Panc1 (cell line): ENCODE measurements around the gene ZNF319. TPM values are rescaled to one million over a fixed set of nuclear protein-coding genes. Genes with fewer than 3 reads are reported as not detected.

Experiments used
- ATAC-seq: fragments of 200-7000 bp; cut with Tn5 transposase; 2 replicates; pipeline ENCODE4 v1.9.1; 2020; ENCODE audit warnings: mild to moderate bottlenecking, moderate library complexity
- BruUV-seq: library from RNA; stranded (reverse); fragments of 400-500 nt; replicated peaks from 2 replicates; lab custom pipeline; 2021; lab: Mats Ljungman, UMichigan
- CTCF ChIA-PET: fragments of 300-600 bp; sonication (Branson Sonifier 250); formaldehyde crosslinking; loops from one replicate; lab custom pipeline; 2022; ENCODE audit warnings: antibody characterized with exemption; lab: Charles Lee
- POLR2A ChIA-PET: fragments of 300-600 bp; sonication (Branson Sonifier 250); formaldehyde crosslinking; loops from one replicate; lab custom pipeline; 2022; ENCODE audit warnings: antibody characterized with exemption; lab: Charles Lee
- DNase-seq: peaks from one replicate; pipeline ENCODE4 v3.0.0-alpha.2; 2010; ENCODE audit warnings: low read depth, low spot score
- H3K27ac ChIP-seq: 2 replicates; pipeline ENCODE4 v1.5.1; 2011; ENCODE audit warnings: mild to moderate bottlenecking, low read length, inconsistent platforms
- H3K27me3 ChIP-seq: fragments of 200-500 bp; sonication (Bioruptor generic); 2 replicates; pipeline ENCODE4 v1.6.0; 2014; ENCODE audit warnings: low read length, inconsistent platforms; ENCODE audit not compliant: control insufficient read depth, insufficient read depth
- H3K36me3 ChIP-seq: fragments of 200-500 bp; sonication (Bioruptor generic); 2 replicates; pipeline ENCODE4 v1.5.1; 2014; ENCODE audit warnings: inconsistent platforms, mild to moderate bottlenecking, low read length, moderate library complexity; ENCODE audit not compliant: control insufficient read depth, insufficient read depth
- H3K4me1 ChIP-seq: 2 replicates; pipeline ENCODE4 v1.5.1; 2011; ENCODE audit warnings: inconsistent platforms, mild to moderate bottlenecking, low read length, moderate library complexity; ENCODE audit not compliant: control insufficient read depth, insufficient read depth
- H3K4me3 ChIP-seq, 2 experiments: 2 replicates each; pipeline ENCODE4 v1.5.1; 2011 to 2012; ENCODE audit warnings: low read depth in 2 of 2, low read length in 2 of 2, mild to moderate bottlenecking in 2 of 2, inconsistent platforms in 1 of 2, moderate library complexity in 1 of 2
- H3K9me3 ChIP-seq: fragments of 200-500 bp; sonication (Bioruptor generic); 2 replicates; pipeline ENCODE4 v1.5.1; 2014; ENCODE audit warnings: low read depth, mild to moderate bottlenecking, inconsistent platforms, low read length, moderate library complexity; ENCODE audit not compliant: control insufficient read depth, insufficient read depth
- CTCF ChIP-seq: fragments of 450-650 bp; IDR thresholded peaks from 2 replicates; pipeline ENCODE4 v1.5.1; 2017; ENCODE audit warnings: mild to moderate bottlenecking
- POLR2AphosphoS5 ChIP-seq: IDR thresholded peaks from 2 replicates; pipeline ENCODE4 v1.6.1; 2012; ENCODE audit warnings: mild to moderate bottlenecking, low read depth, low read length, moderate library complexity
- REST ChIP-seq, 2 experiments: IDR thresholded peaks; 2 replicates each; pipeline ENCODE4 v1.6.1; 2011 to 2012; ENCODE audit warnings: low read depth in 2 of 2, control low read depth in 1 of 2, low read length in 1 of 2, mild to moderate bottlenecking in 1 of 2, moderate library complexity in 1 of 2; ENCODE audit not compliant: insufficient read depth in 1 of 2
- SIN3A ChIP-seq: IDR thresholded peaks from 2 replicates; pipeline ENCODE4 v1.6.1; 2012; ENCODE audit warnings: low read depth, mild to moderate bottlenecking, low read length, moderate library complexity, borderline replicate concordance; ENCODE audit not compliant: insufficient read depth
- TCF7L2 ChIP-seq: IDR thresholded peaks from 2 replicates; pipeline ENCODE4 v1.6.1; 2011; ENCODE audit warnings: mild to moderate bottlenecking, low read depth, low read length, inconsistent platforms
- in situ Hi-C: cut with HindIII; loops from 2 replicates; pipeline ENCODE4 v1.10.0; 2016; ENCODE audit warnings: low sequenced_read_pairs, low pct_unique_long_range_greater_than_20kb
- intact Hi-C: fragments of 100-400 bp; cut with micrococcal nuclease; formaldehyde crosslinking; loops from one replicate; pipeline ENCODE4 v1.10.0; 2022; ENCODE audit not compliant: unreplicated experiment
- total RNA-seq: library from RNA; stranded (reverse); gene quantifications from one replicate; pipeline ENCODE4 v1.2.1, GENCODE V29; 2021; ENCODE audit not compliant: unreplicated experiment

Gene ZNF319
- total RNA-seq, 1 experiment from 2014 or later = 6.5 TPM

GRCh38 chr16:57953857-57954256, 46.6 kb downstream of the ZNF319 start:
- Histone ChIP-seq H3K36me3 (no peaks in the 10 kb centered on the region), H3K27me3 (no peaks in the 10 kb centered on the region), H3K27ac (no peak overlapping the region), H3K9me3 (no peaks in the 10 kb centered on the region), H3K4me3 (no peak overlapping the region), H3K4me1 (no peaks in the 10 kb centered on the region)
- intact Hi-C loops (no loop called here), in situ Hi-C loops (no loop called here)
- ATAC-seq (no peak), DNase-seq (no peak)
- TF ChIP-seq REST (IDR thresholded peaks at IDR 0.05; ENCODE audit: insufficient read depth in 1 of 2, low read depth in 2 of 2, low read length in 1 of 2) (no peak), POLR2AphosphoS5 (no peak)
- ChIA-PET CTCF (interaction anchor here (0.6 kb wide), 1 partner anchor 233 kb away, joined by 3 read pairs; no protein-coding TSS in a partner anchor), POLR2A (no interaction called here)
- BruUV-seq = no TSS peak

- DNase-seq (no peak), ATAC-seq (no peak)
- ChIA-PET CTCF (no interaction called here), POLR2A (interaction anchor here (0.6 to 0.7 kb wide), 2 partner anchors 16 to 392 kb away, joined by 3 read pairs; no protein-coding TSS in a partner anchor)
- TF ChIP-seq TCF7L2 (no peak), CTCF (no peak), POLR2AphosphoS5 (no peak), REST (IDR thresholded peaks at IDR 0.05; ENCODE audit: insufficient read depth in 1 of 2, low read depth in 2 of 2, low read length in 1 of 2) (no peak), SIN3A (no peak)
- in situ Hi-C loops = no loop called here
- Histone ChIP-seq H3K36me3 (no peaks in the 10 kb centered on the region), H3K4me1 (no peaks in the 10 kb centered on the region), H3K27me3 (no peaks in the 10 kb centered on the region), H3K9me3 (no peaks in the 10 kb centered on the region), H3K4me3 (no peak overlapping the region), H3K27ac (no peak overlapping the region)
- intact Hi-C loops = no loop called here
- BruUV-seq = no TSS peak
These were observed 47.6 kb downstream of the ZNF319 start for GRCh38 chr16:57952909-57953308.
